ENCODE data around the gene FMN2.
A peak's percentile ranks its signal among the peaks of the same experiment; 100 is the strongest.

Gene FMN2

DNA sequence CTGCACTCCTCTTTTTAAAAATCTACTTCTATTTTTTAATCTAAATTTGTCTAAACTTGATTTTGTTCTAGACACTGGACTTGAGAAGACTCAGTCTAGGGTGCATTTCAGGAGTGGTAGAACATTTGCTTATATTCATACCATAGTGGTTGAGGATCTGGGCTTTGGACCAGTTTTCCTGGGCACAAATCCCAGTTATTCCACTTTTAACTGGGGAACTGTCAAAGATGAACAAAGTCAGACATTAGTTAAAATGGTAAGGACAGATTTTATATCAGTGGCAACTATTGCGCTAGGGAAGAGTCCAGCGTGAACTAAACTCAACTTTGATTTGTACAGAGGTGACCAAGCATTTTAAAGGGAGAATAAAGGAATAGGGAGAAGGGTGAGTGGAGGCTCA, 102.4 kb downstream of the FMN2 start:
- Histone ChIP-seq H3K4me1 (ENCODE audit: control insufficient read depth, insufficient read depth, low read length, unreplicated experiment) (peaks cover 11% of the 10 kb centered on the region), H3K27ac (ENCODE audit: low read depth, low read length) (peak overlapping the region; percentile 21), H3K36me3 (ENCODE audit: insufficient read depth, low read length) (no peaks in the 10 kb centered on the region), H2AFZ (ENCODE audit: low read length, unreplicated experiment) (peak overlapping the region; percentile 19), H3K4me3 (ENCODE audit: low read depth, low read length) (no peak overlapping the region), H3K79me2 (ENCODE audit: control insufficient read depth, insufficient read depth, low read length, unreplicated experiment) (no peaks in the 10 kb centered on the region), H3K27me3 (ENCODE audit: insufficient read depth, low read length) (no peaks in the 10 kb centered on the region)

DNA sequence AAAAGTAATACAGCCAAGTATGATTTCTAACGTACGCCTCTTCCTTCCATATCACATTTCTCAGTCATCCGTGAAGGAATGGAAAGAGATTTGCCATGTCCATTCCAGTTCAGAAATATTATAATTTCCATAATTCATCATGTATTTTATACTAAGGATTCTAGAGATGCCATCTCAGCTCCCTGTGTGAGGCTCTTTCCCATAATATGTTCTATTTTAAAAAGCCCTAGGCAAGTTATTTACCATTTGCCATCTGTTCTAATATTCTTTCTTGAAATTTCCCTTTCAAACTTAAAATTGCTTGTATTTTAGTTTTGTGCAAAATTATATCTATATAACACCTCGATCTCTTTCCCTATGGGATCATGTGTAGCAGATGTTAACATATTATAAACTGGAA, 106.7 kb downstream of the FMN2 start:
- H3K36me3 ChIP-seq (ENCODE audit: insufficient read depth, low read length), result peaks cover 11% of the 10 kb centered on the region; the same call in 1 of the 2 replicates
- no peak overlapping the region for H3K4me3 ChIP-seq (ENCODE audit: low read depth, low read length)
- H3K79me2 ChIP-seq (ENCODE audit: control insufficient read depth, insufficient read depth, low read length, unreplicated experiment), result no peaks in the 10 kb centered on the region
- no peak overlapping the region for H2AFZ ChIP-seq (ENCODE audit: low read length, unreplicated experiment)
- peaks cover 8% of the 10 kb centered on the region for H3K4me1 ChIP-seq (ENCODE audit: control insufficient read depth, insufficient read depth, low read length, unreplicated experiment)
- no peak overlapping the region for H3K27ac ChIP-seq (ENCODE audit: low read depth, low read length)
- no peaks in the 10 kb centered on the region for H3K27me3 ChIP-seq (ENCODE audit: insufficient read depth, low read length)

DNA sequence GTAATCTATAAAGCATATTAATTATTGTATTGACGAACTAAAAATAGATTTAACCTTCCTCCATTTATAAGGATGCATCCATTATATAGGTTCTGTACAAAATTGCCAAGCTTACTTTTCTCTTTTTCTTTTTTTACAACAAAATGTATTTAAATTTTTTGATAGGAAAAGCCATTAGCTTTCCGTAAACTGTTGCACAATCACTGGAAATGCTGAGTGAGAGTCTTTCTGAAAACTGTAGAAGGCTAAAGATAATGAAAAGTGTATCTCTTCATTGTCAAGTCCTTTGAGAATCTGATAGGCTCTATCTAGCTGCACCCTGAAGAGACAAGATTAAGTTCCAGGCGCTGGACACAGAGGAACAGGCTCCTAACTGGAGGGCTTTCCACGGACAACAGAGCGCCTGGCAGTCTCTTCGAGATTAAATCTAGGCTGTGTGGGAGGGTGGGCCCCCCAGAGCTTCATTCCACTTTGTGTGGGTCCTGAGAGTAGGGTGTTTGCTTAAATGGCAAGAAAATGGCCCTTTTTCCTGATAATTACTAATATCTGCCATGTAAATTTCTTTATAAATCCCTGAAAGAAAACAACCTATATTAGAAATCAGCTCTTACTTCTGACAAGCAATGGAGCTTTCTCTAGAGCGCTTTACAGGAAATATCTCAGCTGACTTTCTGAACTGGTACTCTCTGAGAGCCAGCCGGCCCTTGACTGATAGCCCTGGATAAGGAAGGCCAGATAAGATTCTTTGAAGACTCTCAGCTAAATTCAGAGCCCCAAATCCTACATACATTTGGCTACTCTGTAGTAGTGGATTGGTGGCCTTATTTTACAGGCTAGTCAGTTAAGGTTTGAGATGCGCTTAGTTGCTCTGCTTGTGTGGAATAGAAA, 108.3 kb downstream of the FMN2 start:
- Histone ChIP-seq H3K27me3 (ENCODE audit: insufficient read depth, low read length) (no peaks in the 10 kb centered on the region), H3K4me3 (ENCODE audit: low read depth, low read length) (peak overlapping the region; percentile 52), H3K4me1 (ENCODE audit: control insufficient read depth, insufficient read depth, low read length, unreplicated experiment) (no peaks in the 10 kb centered on the region), H2AFZ (ENCODE audit: low read length, unreplicated experiment) (peak overlapping the region; percentile 15), H3K36me3 (ENCODE audit: insufficient read depth, low read length) (peaks cover 11% of the 10 kb centered on the region; the same call in 1 of the 2 replicates), H3K27ac (ENCODE audit: low read depth, low read length) (no peak overlapping the region; the same call in 1 of the 2 replicates), H3K79me2 (ENCODE audit: control insufficient read depth, insufficient read depth, low read length, unreplicated experiment) (no peaks in the 10 kb centered on the region)

DNA sequence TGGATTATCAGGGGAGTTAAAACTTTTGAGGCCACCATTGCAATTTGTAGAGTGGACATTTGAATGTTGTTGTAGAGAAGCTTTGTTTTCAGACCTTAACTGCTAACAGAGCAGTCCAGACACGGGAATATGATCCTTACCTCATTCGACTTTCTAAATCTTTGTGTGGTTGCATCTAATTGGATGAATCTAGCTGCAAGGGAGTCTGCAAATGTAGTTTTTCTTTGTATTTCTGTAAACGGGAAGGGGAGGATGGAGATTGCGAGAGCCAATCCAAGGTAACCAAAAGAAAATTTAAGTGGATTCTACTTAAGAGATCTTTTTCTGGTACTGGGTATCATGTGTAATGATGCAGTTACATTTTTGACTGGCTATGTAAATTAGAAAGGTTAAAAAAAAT, 110.2 kb downstream of the FMN2 start:
- Histone ChIP-seq H3K27ac (ENCODE audit: low read depth, low read length) (no peak overlapping the region), H3K79me2 (ENCODE audit: control insufficient read depth, insufficient read depth, low read length, unreplicated experiment) (no peaks in the 10 kb centered on the region), H3K27me3 (ENCODE audit: insufficient read depth, low read length) (no peaks in the 10 kb centered on the region), H3K4me3 (ENCODE audit: low read depth, low read length) (no peak overlapping the region), H3K4me1 (ENCODE audit: control insufficient read depth, insufficient read depth, low read length, unreplicated experiment) (no peaks in the 10 kb centered on the region), H2AFZ (ENCODE audit: low read length, unreplicated experiment) (no peak overlapping the region), H3K36me3 (ENCODE audit: insufficient read depth, low read length) (peaks cover 13% of the 10 kb centered on the region)

DNA sequence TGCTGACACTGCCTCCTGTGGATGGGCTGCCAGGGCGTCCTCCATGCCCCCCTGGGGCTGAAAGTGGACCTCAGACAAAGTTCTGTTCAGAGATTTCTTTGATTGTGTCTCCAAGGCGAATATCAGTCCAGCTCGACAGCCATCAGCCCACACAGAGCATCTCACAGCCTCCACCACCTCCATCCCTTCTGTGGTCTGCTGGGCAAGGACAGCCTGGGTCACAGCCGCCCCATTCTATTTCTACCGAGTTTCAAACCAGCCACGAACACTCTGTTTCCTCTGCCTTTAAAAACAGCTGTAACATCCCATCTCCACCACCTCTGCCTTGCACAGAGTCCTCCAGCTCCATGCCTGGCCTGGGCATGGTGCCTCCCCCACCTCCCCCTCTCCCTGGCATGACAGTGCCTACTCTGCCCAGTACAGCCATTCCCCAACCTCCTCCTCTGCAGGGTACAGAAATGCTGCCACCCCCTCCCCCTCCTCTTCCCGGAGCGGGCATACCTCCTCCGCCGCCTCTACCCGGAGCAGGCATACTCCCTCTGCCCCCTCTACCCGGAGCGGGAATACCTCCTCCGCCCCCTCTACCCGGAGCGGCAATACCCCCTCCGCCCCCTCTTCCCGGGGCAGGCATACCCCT, 115.5 kb downstream of the FMN2 start:
- peaks cover 9% of the 10 kb centered on the region; the same call in 1 of the 2 replicates for H3K36me3 ChIP-seq (ENCODE audit: insufficient read depth, low read length)
- no peaks in the 10 kb centered on the region for H3K27me3 ChIP-seq (ENCODE audit: insufficient read depth, low read length)
- H2AFZ ChIP-seq (ENCODE audit: low read length, unreplicated experiment), result no peak overlapping the region
- peaks cover 13% of the 10 kb centered on the region for H3K4me1 ChIP-seq (ENCODE audit: control insufficient read depth, insufficient read depth, low read length, unreplicated experiment)
- no peaks in the 10 kb centered on the region for H3K79me2 ChIP-seq (ENCODE audit: control insufficient read depth, insufficient read depth, low read length, unreplicated experiment)
- H3K27ac ChIP-seq (ENCODE audit: low read depth, low read length), result no peak overlapping the region
- H3K4me3 ChIP-seq (ENCODE audit: low read depth, low read length), result no peak overlapping the region

DNA sequence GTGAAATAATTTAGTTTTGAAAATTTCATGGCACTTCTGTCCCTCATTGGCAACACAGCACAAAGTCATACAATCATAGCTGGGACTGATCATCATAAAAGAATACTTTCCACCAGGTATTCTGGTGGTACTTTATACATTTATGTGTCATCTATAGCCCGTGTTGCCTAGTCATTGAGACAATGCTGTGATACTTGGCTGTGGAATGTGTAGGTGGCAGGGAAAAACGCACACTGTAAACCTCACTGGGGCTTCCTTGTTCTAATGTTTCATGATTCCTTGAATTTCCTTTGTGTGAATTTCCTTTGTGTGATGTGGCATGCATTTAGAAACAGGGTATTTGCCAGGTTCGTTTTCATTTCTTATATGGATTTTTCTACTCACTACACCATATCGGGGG, 118.3 kb downstream of the FMN2 start:
- no peak overlapping the region for H2AFZ ChIP-seq (ENCODE audit: low read length, unreplicated experiment)
- peaks cover 4% of the 10 kb centered on the region; the same call in 1 of the 2 replicates for H3K36me3 ChIP-seq (ENCODE audit: insufficient read depth, low read length)
- H3K4me1 ChIP-seq (ENCODE audit: control insufficient read depth, insufficient read depth, low read length, unreplicated experiment), result peaks cover 18% of the 10 kb centered on the region
- no peaks in the 10 kb centered on the region for H3K27me3 ChIP-seq (ENCODE audit: insufficient read depth, low read length)
- H3K27ac ChIP-seq (ENCODE audit: low read depth, low read length), result no peak overlapping the region
- H3K79me2 ChIP-seq (ENCODE audit: control insufficient read depth, insufficient read depth, low read length, unreplicated experiment), result no peaks in the 10 kb centered on the region
- H3K4me3 ChIP-seq (ENCODE audit: low read depth, low read length), result no peak overlapping the region

DNA sequence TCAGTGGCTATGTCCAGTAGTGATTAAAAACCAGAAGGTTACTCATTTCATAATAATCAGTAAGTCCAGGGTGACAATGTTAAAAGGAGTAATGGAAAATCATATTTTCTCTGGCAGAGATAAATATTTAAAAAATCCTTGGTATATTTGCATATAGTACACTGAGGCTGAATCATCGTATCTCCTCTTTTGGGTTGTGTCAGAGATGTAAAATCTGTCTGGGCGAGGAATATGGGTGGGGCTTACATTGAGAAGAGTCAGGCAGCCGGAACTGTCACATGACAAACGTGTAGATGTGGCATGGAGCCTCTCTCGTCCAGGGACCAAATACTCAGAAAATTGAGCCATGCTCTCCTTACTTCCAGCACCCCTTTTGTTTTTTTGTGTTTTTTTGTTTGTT, 120.9 kb downstream of the FMN2 start:
- H2AFZ ChIP-seq (ENCODE audit: low read length, unreplicated experiment), result no peak overlapping the region
- peaks cover 18% of the 10 kb centered on the region for H3K4me1 ChIP-seq (ENCODE audit: control insufficient read depth, insufficient read depth, low read length, unreplicated experiment)
- no peak overlapping the region for H3K4me3 ChIP-seq (ENCODE audit: low read depth, low read length)
- no peaks in the 10 kb centered on the region for H3K79me2 ChIP-seq (ENCODE audit: control insufficient read depth, insufficient read depth, low read length, unreplicated experiment)
- H3K36me3 ChIP-seq (ENCODE audit: insufficient read depth, low read length), result no peaks in the 10 kb centered on the region
- H3K27me3 ChIP-seq (ENCODE audit: insufficient read depth, low read length), result no peaks in the 10 kb centered on the region
- no peak overlapping the region for H3K27ac ChIP-seq (ENCODE audit: low read depth, low read length)

DNA sequence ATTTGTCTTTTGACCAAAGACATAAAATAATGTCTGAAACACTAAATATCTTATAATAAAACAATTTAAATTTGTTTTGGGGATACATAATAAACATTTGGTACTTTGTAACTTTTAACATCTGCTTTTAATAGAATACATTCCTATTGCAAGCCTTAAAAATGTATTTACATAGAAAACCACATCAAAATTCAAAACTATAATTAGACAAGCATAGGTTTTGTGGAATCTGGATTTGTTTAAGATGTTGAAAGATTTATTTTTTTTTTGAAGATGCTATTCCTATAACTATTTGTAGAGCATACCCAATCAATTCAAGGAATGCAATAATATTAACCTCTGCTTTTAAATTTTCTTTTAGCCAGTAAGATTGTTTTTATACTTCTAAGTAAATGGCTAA, 125.7 kb downstream of the FMN2 start:
- no peaks in the 10 kb centered on the region for H3K27me3 ChIP-seq (ENCODE audit: insufficient read depth, low read length)
- H2AFZ ChIP-seq (ENCODE audit: low read length, unreplicated experiment), result no peak overlapping the region
- H3K79me2 ChIP-seq (ENCODE audit: control insufficient read depth, insufficient read depth, low read length, unreplicated experiment), result no peaks in the 10 kb centered on the region
- no peak overlapping the region for H3K4me3 ChIP-seq (ENCODE audit: low read depth, low read length)
- H3K27ac ChIP-seq (ENCODE audit: low read depth, low read length), result no peak overlapping the region
- peaks cover 2% of the 10 kb centered on the region for H3K4me1 ChIP-seq (ENCODE audit: control insufficient read depth, insufficient read depth, low read length, unreplicated experiment)
- no peaks in the 10 kb centered on the region for H3K36me3 ChIP-seq (ENCODE audit: insufficient read depth, low read length)

DNA sequence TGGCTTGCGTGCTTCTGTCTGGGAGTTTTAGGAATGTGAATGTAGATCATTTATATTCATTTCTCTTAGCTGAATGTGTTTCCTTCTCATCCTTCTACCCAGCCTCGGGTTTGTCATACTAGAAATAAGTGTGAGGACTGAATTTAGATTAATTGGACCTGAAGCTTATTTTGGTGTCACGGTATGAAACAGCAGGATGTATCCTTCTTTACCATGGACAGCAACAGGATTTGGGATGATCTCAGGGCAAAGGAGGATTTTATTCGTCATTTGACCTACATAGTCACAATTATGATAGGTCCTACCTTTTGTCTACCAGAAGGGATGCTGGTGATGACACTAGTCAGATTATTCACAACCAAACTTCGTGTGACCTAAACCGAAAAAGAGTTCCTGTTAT, 127.4 kb downstream of the FMN2 start:
- H3K27me3 ChIP-seq (ENCODE audit: insufficient read depth, low read length), result no peaks in the 10 kb centered on the region
- H3K4me3 ChIP-seq (ENCODE audit: low read depth, low read length), result no peak overlapping the region
- H3K79me2 ChIP-seq (ENCODE audit: control insufficient read depth, insufficient read depth, low read length, unreplicated experiment), result no peaks in the 10 kb centered on the region
- H3K36me3 ChIP-seq (ENCODE audit: insufficient read depth, low read length), result no peaks in the 10 kb centered on the region
- H3K27ac ChIP-seq (ENCODE audit: low read depth, low read length), result no peak overlapping the region
- no peak overlapping the region for H2AFZ ChIP-seq (ENCODE audit: low read length, unreplicated experiment)
- H3K4me1 ChIP-seq (ENCODE audit: control insufficient read depth, insufficient read depth, low read length, unreplicated experiment), result no peaks in the 10 kb centered on the region

DNA sequence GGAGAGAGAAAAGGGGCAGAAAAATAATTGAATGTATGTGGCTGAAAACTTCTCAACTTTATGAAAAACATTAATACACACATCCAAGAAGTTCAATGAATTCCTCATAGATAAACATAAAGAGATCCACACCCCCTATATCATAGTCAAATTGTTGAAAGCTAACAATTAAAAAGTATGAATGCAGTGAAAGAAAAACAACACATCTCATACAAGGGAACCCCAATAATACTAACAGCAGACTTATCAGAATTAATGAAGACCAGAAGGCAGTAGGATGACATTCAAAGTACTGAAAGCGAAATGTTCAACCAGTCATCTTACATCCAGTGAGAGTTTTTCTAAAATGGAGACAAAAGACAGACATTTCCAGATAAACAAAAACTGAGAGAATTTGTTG, 134.4 kb downstream of the FMN2 start:
- Histone ChIP-seq H3K4me1 (ENCODE audit: control insufficient read depth, insufficient read depth, low read length, unreplicated experiment) (no peaks in the 10 kb centered on the region), H3K27me3 (ENCODE audit: insufficient read depth, low read length) (no peaks in the 10 kb centered on the region), H3K79me2 (ENCODE audit: control insufficient read depth, insufficient read depth, low read length, unreplicated experiment) (no peaks in the 10 kb centered on the region), H3K27ac (ENCODE audit: low read depth, low read length) (no peak overlapping the region), H3K4me3 (ENCODE audit: low read depth, low read length) (no peak overlapping the region), H3K36me3 (ENCODE audit: insufficient read depth, low read length) (no peaks in the 10 kb centered on the region; the same call in 1 of the 2 replicates), H2AFZ (ENCODE audit: low read length, unreplicated experiment) (no peak overlapping the region)

DNA sequence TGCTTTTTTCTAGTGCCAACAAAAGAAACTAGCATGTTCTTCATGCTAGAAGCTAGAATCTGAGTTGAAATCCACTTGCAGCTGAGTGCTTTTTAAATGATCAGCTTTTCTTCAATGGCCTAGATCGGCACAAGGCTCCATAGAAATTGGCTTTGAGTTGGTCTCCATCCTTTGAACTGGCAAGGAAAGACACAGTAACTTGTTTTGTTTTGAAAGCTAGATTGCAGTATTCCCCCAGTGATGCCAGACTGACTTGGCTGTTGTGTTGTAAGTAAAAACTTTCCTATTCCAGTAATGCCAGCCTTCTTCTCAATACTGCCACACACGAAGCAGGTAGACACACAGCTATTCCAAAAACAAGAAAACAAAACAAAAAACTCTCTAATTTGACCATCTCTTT, 139.1 kb downstream of the FMN2 start:
- Histone ChIP-seq H3K27me3 (ENCODE audit: insufficient read depth, low read length) (no peaks in the 10 kb centered on the region), H2AFZ (ENCODE audit: low read length, unreplicated experiment) (no peak overlapping the region)

More for the DNA sequence above, 139.1 kb downstream of the FMN2 start:
- Histone ChIP-seq H3K27ac (ENCODE audit: low read depth, low read length) (no peak overlapping the region), H3K4me3 (ENCODE audit: low read depth, low read length) (no peak overlapping the region), H3K4me1 (ENCODE audit: control insufficient read depth, insufficient read depth, low read length, unreplicated experiment) (peaks cover 35% of the 10 kb centered on the region), H3K36me3 (ENCODE audit: insufficient read depth, low read length) (no peaks in the 10 kb centered on the region; the same call in 1 of the 2 replicates), H3K79me2 (ENCODE audit: control insufficient read depth, insufficient read depth, low read length, unreplicated experiment) (no peaks in the 10 kb centered on the region)

Measured in ACC112 (cell line).